IMR-90 (cell line): ENCODE results near the gene RANBP9. TPM values are rescaled to one million over a fixed set of nuclear protein-coding genes. Genes with fewer than 3 reads are reported as not detected.

ENCODE experiments used
- ATAC-seq: fragments of 200-7000 bp; cut with Tn5 transposase; 2 replicates; pipeline ENCODE4 v1.9.1; 2020; ENCODE audit warnings: low read depth, mild to moderate bottlenecking, moderate library complexity
- BruUV-seq: library from RNA; stranded (reverse); fragments of 400-500 nt; replicated peaks from 2 replicates; lab custom pipeline; 2021; lab: Mats Ljungman, UMichigan
- CTCF ChIA-PET: fragments of 300-600 bp; formaldehyde crosslinking; extraction: SDS; loops from one replicate; lab custom pipeline; 2021; ENCODE audit warnings: antibody characterized with exemption; lab: Yijun Ruan, JAX
- POLR2A ChIA-PET: fragments of 300-600 bp; sonication (Branson Sonifier 250); formaldehyde crosslinking; loops from one replicate; lab custom pipeline; 2022; ENCODE audit warnings: antibody characterized with exemption; ENCODE audit not compliant: unreplicated experiment; lab: Charles Lee
- DNase-seq: peaks from one replicate; pipeline ENCODE4 v3.0.0; 2013
- H2AFZ ChIP-seq: replicated peaks from 2 replicates; pipeline ENCODE3; 2013; ENCODE audit warnings: low read length, mild to moderate bottlenecking; ENCODE audit not compliant: poor library complexity
- H2AK5ac ChIP-seq: 2 replicates; pipeline ENCODE4 v1.6.1; 2013; ENCODE audit warnings: low read depth, low read length, inconsistent platforms
- H2AK9ac ChIP-seq: replicated peaks from 2 replicates; pipeline ENCODE3; 2013; ENCODE audit warnings: mild to moderate bottlenecking, low read depth, low read length, moderate library complexity; ENCODE audit not compliant: poor library complexity
- H2BK120ac ChIP-seq: 2 replicates; pipeline ENCODE4 v1.6.1; 2013; ENCODE audit warnings: low read depth, low read length, inconsistent platforms
- H2BK15ac ChIP-seq: 3 replicates; pipeline ENCODE4 v1.6.1; 2013; ENCODE audit warnings: low read depth, low read length, inconsistent platforms
- H2BK20ac ChIP-seq: 2 replicates; pipeline ENCODE4 v1.6.1; 2013; ENCODE audit warnings: low read depth, mild to moderate bottlenecking, inconsistent platforms, low read length, moderate library complexity
- H2BK5ac ChIP-seq: 2 replicates; pipeline ENCODE4 v1.6.1; 2013; ENCODE audit warnings: mild to moderate bottlenecking, low read depth, low read length, inconsistent platforms; ENCODE audit not compliant: poor library complexity, severe bottlenecking
- H3K14ac ChIP-seq: replicated peaks from 2 replicates; pipeline ENCODE4 v1.6.1; 2013; ENCODE audit warnings: low read depth, low read length, inconsistent platforms
- H3K18ac ChIP-seq: 2 replicates; pipeline ENCODE4 v1.6.1; 2013; ENCODE audit warnings: low read depth, low read length, control low read depth
- H3K23ac ChIP-seq: 2 replicates; pipeline ENCODE4 v1.6.1; 2013; ENCODE audit warnings: low read depth, low read length, inconsistent platforms
- H3K27ac ChIP-seq: 2 replicates; pipeline ENCODE4 v1.5.1; 2013; ENCODE audit warnings: mild to moderate bottlenecking, control low read depth, low read length; ENCODE audit not compliant: insufficient read depth
- H3K27me3 ChIP-seq: 2 replicates; pipeline ENCODE4 v1.6.1; 2013; ENCODE audit warnings: low read length; ENCODE audit not compliant: control insufficient read depth, insufficient read depth
- H3K36me3 ChIP-seq: 2 replicates; pipeline ENCODE4 v1.6.1; 2013; ENCODE audit warnings: low read length, mixed read lengths; ENCODE audit not compliant: control insufficient read depth, insufficient read depth
- H3K4ac ChIP-seq: 2 replicates; pipeline ENCODE4 v1.6.1; 2013; ENCODE audit warnings: low read depth, low read length, inconsistent platforms
- H3K4me1 ChIP-seq: 2 replicates; pipeline ENCODE4 v1.6.1; 2013; ENCODE audit warnings: low read length, mixed read lengths; ENCODE audit not compliant: control insufficient read depth, insufficient read depth
- H3K4me2 ChIP-seq: 2 replicates; pipeline ENCODE4 v1.6.1; 2013; ENCODE audit warnings: low read depth, mild to moderate bottlenecking, control low read depth, low read length, moderate library complexity
- H3K4me3 ChIP-seq: 2 replicates; pipeline ENCODE4 v1.5.1; 2013; ENCODE audit warnings: low read depth, mild to moderate bottlenecking, control low read depth, low read length, moderate library complexity; ENCODE audit not compliant: insufficient read depth
- H3K56ac ChIP-seq: 2 replicates; pipeline ENCODE4 v1.6.1; 2013; ENCODE audit warnings: low read length, inconsistent platforms; ENCODE audit not compliant: insufficient read depth; ENCODE audit errors: extremely low read depth
- H3K79me1 ChIP-seq, 2 experiments: 2 replicates each; pipeline ENCODE4 v1.6.1; 2013; ENCODE audit warnings: low read length in 2 of 2, inconsistent platforms in 1 of 2, low read depth in 1 of 2
- H3K9ac ChIP-seq: 2 replicates; pipeline ENCODE4 v1.6.1; 2013; ENCODE audit warnings: low read depth, low read length, control low read depth
- H3K9me1 ChIP-seq: 2 replicates; pipeline ENCODE4 v1.6.1; 2013; ENCODE audit warnings: low read length, inconsistent platforms; ENCODE audit not compliant: insufficient read depth
- H3K9me3 ChIP-seq: 2 replicates; pipeline ENCODE4 v1.6.1; 2013; ENCODE audit warnings: low read length; ENCODE audit not compliant: control insufficient read depth, insufficient read depth
- H4K20me1 ChIP-seq: 2 replicates; pipeline ENCODE4 v1.6.1; 2013; ENCODE audit warnings: low read length, inconsistent platforms; ENCODE audit not compliant: insufficient read depth
- H4K5ac ChIP-seq: 2 replicates; pipeline ENCODE4 v1.6.1; 2013; ENCODE audit warnings: mild to moderate bottlenecking, low read depth, low read length, control low read depth
- H4K8ac ChIP-seq, 2 experiments: 2 replicates each; pipeline ENCODE4 v1.6.1; 2013; ENCODE audit warnings: low read depth in 2 of 2, low read length in 2 of 2, control low read depth in 1 of 2, inconsistent platforms in 1 of 2
- H4K91ac ChIP-seq: 2 replicates; pipeline ENCODE4 v1.6.1; 2013; ENCODE audit warnings: low read depth, low read length, inconsistent platforms; ENCODE audit not compliant: insufficient read depth
- BHLHE40 ChIP-seq: fragments of 150-350 bp; IDR thresholded peaks from 2 replicates; pipeline ENCODE4 v1.6.1; 2016; ENCODE audit warnings: mild to moderate bottlenecking, low read depth, low read length
- CEBPB ChIP-seq: IDR thresholded peaks from 2 replicates; pipeline ENCODE4 v1.6.1; 2012; ENCODE audit warnings: low read depth, low read length, improper control_type of control experiment
- CHD1 ChIP-seq: IDR thresholded peaks from 2 replicates; pipeline ENCODE4 v1.6.1; 2012; ENCODE audit warnings: low read depth, low read length, improper control_type of control experiment
- FOS ChIP-seq: fragments of 150-350 bp; IDR thresholded peaks from 2 replicates; pipeline ENCODE4 v1.6.1; 2016; ENCODE audit warnings: low read depth, low read length
- MAFK ChIP-seq: IDR thresholded peaks from 2 replicates; pipeline ENCODE4 v1.6.1; 2012; ENCODE audit warnings: low read depth, low read length, improper control_type of control experiment
- MAZ ChIP-seq: IDR thresholded peaks from 2 replicates; pipeline ENCODE4 v1.6.1; 2012; ENCODE audit warnings: low read depth, mild to moderate bottlenecking, low read length, improper control_type of control experiment, moderate library complexity, borderline replicate concordance
- MXI1 ChIP-seq: IDR thresholded peaks from 2 replicates; pipeline ENCODE4 v1.6.1; 2012; ENCODE audit warnings: low read depth, mild to moderate bottlenecking, low read length, moderate library complexity, borderline replicate concordance
- NFE2L2 ChIP-seq: fragments of 150-350 bp; IDR thresholded peaks from 2 replicates; pipeline ENCODE4 v1.6.1; 2016; ENCODE audit warnings: low read depth, mild to moderate bottlenecking, low read length
- POLR2A ChIP-seq: IDR thresholded peaks from 2 replicates; pipeline ENCODE4 v1.6.1; 2012; ENCODE audit warnings: mild to moderate bottlenecking, low read depth, low read length
- RAD21 ChIP-seq: IDR thresholded peaks from 2 replicates; pipeline ENCODE4 v1.6.1; 2012; ENCODE audit warnings: low read length, improper control_type of control experiment
- RCOR1 ChIP-seq: IDR thresholded peaks from 2 replicates; pipeline ENCODE4 v1.6.1; 2012; ENCODE audit warnings: mild to moderate bottlenecking, low read length, improper control_type of control experiment; ENCODE audit not compliant: insufficient replicate concordance
- RFX5 ChIP-seq: IDR thresholded peaks from 2 replicates; pipeline ENCODE4 v1.8.0; 2012; ENCODE audit warnings: low read depth, mild to moderate bottlenecking, low read length, moderate library complexity
- SMC3 ChIP-seq: fragments of 150-350 bp; IDR thresholded peaks from 2 replicates; pipeline ENCODE4 v1.6.1; 2016; ENCODE audit warnings: low read depth, mild to moderate bottlenecking, antibody characterized with exemption, low read length, moderate library complexity
- WGBS, 2 experiments: methylation state at CpG; one replicate each; pipeline versions ENCODE4 v1.1.5 to v1.1.7; 2013; ENCODE audit warnings: missing lambda C conversion rate in 2 of 2; ENCODE audit not compliant: insufficient read length in 1 of 2; ENCODE audit errors: extremely low coverage in 2 of 2; 5-methylcytosine and 5-hydroxymethylcytosine counted together
- dilution Hi-C: fragments of 300-500 bp; cut with HindIII; formaldehyde crosslinking; loops from one replicate; pipeline ENCODE4 v1.14.3; 2018; ENCODE audit warnings: low sequenced_read_pairs; ENCODE audit not compliant: unreplicated experiment
- in situ Hi-C: fragments of 300-500 bp; cut with MboI; formaldehyde crosslinking; loops from 3 replicates; pipeline ENCODE4 v1.14.3; 2019; ENCODE audit warnings: low sequenced_read_pairs, inconsistent platforms, mixed read lengths
- intact Hi-C: fragments of 100-400 bp; cut with micrococcal nuclease; formaldehyde crosslinking; loops from 2 replicates; pipeline ENCODE4 v1.10.0; 2022
- polyA plus RNA-seq, 3 experiments: library from polyadenylated mRNA; depleted of rRNA; stranded (reverse); fragments of >200 nt; gene quantifications; 2 replicates each; pipeline ENCODE4 v1.2.3, GENCODE V29; 2012; ENCODE audit warnings: low replicate concordance in 1 of 3
- total RNA-seq: library from RNA; depleted of rRNA; stranded (reverse); fragments of >200 nt; gene quantifications from 2 replicates; pipeline ENCODE4 v1.2.3, GENCODE V29; 2012
- TF ChIP-seq, protein P1 (sequence below): fragments of 150-350 bp; IDR thresholded peaks from 2 replicates; pipeline ENCODE4 v1.6.1; 2016; ENCODE audit warnings: low read depth, mild to moderate bottlenecking, low read length, moderate library complexity, borderline replicate concordance
- TF ChIP-seq, protein P2 (sequence below): fragments of 150-350 bp; IDR thresholded peaks from 2 replicates; pipeline ENCODE4 v1.6.1; 2017; ENCODE audit warnings: mild to moderate bottlenecking, antibody characterized with exemption, low read length, low read depth
- TF ChIP-seq, protein P3 (sequence below): conservative IDR thresholded peaks from 2 replicates; pipeline ENCODE4 v1.5.1; 2012; ENCODE audit warnings: mild to moderate bottlenecking, low read depth, low read length, improper control_type of control experiment

RANBP9 gene
- total and polyA plus RNA-seq, 2 of the 4 experiments (the other 2 are of a cell fraction) = 17.7 to 27.8 TPM

DNA sequence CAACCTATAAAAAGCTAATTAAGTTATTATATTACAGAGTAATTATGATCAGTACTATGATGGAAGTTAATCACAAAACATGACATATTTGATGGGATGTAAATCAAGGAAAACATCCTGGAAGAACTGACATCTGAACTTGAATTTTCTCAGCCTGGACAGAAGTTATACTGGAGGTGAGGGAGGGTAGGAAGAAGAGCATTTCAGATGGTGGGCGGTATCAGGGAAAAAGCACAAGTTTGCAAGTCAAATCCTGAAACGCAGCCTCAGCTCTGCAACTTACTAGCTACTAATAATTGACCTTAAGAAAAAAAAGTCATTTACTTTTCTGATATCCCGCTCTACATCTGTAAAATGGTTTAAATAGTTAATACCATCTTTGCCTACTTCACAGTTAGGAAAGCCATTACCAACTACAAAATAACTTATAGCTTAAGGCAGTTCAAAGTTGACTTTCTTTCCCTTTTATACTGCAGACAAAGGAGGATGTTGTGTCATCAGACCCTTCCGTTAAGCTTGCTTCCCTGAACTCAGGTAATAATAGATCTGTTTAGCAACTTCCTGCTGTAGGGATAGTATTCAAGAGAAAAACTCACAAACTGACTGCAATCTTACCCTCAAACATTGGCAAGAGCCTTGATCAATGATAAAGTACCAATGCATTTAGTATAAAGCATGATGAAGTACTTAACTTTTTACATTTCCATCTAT is 75.5 kb downstream of the RANBP9 start:
- CTCF ChIA-PET = interaction anchor here (0.7 kb wide), 1 partner anchor 62 kb away, joined by 3 read pairs; no protein-coding TSS in a partner anchor

More for the DNA sequence above, 75.5 kb downstream of the RANBP9 start:
- dilution Hi-C loops = no loop called here
- no peak overlapping the region for H2BK15ac ChIP-seq
- no peak overlapping the region for H3K18ac ChIP-seq
- no peak overlapping the region for H3K27ac ChIP-seq
- H4K5ac ChIP-seq = no peak overlapping the region
- H3K36me3 ChIP-seq = peaks cover 17% of the 10 kb centered on the region
- H3K9me3 ChIP-seq = no peaks in the 10 kb centered on the region
- no peak overlapping the region for H3K14ac ChIP-seq
- no peak overlapping the region for H3K23ac ChIP-seq
- H4K20me1 ChIP-seq = no peaks in the 10 kb centered on the region
- no peak overlapping the region for H2BK120ac ChIP-seq
- no peaks in the 10 kb centered on the region for H3K4me1 ChIP-seq
- no peak overlapping the region for H3K4me2 ChIP-seq
- H3K4ac ChIP-seq = no peak overlapping the region
- no peaks in the 10 kb centered on the region for H3K9me1 ChIP-seq
- H4K91ac ChIP-seq = no peak overlapping the region
- ATAC-seq = no peak
- H2BK20ac ChIP-seq = no peak overlapping the region
- in situ Hi-C loops = no loop called here
- no peak for DNase-seq
- peaks cover 0 to 3% of the 10 kb centered on the region in 2 experiments; a peak in 2 of 4 replicates for H3K79me1 ChIP-seq
- intact Hi-C loops = no loop called here
- H2BK5ac ChIP-seq = no peak overlapping the region
- no peaks in the 10 kb centered on the region for H3K27me3 ChIP-seq
- no TSS peak for BruUV-seq
- no peak overlapping the region for H4K8ac ChIP-seq
- H2AFZ ChIP-seq = no peak overlapping the region
- no CpG with 5 or more reads among the region's 4 CpGs for WGBS, 2 experiments
- H2AK9ac ChIP-seq = no peak overlapping the region
- no peak overlapping the region for H3K56ac ChIP-seq
- H3K4me3 ChIP-seq = no peak overlapping the region
- TF ChIP-seq RCOR1 (no peak), MAFK (no peak), RAD21 (no peak), FOS (no peak), CEBPB (no peak), BHLHE40 (no peak), RFX5 (no peak), CHD1 (no peak), NFE2L2 (no peak), SMC3 (no peak), MAZ (no peak), POLR2A (no peak), MXI1 (no peak)
- TF ChIP-seq, protein P1, sequence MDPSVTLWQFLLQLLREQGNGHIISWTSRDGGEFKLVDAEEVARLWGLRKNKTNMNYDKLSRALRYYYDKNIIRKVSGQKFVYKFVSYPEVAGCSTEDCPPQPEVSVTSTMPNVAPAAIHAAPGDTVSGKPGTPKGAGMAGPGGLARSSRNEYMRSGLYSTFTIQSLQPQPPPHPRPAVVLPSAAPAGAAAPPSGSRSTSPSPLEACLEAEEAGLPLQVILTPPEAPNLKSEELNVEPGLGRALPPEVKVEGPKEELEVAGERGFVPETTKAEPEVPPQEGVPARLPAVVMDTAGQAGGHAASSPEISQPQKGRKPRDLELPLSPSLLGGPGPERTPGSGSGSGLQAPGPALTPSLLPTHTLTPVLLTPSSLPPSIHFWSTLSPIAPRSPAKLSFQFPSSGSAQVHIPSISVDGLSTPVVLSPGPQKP = no peak
- TF ChIP-seq, protein P2, sequence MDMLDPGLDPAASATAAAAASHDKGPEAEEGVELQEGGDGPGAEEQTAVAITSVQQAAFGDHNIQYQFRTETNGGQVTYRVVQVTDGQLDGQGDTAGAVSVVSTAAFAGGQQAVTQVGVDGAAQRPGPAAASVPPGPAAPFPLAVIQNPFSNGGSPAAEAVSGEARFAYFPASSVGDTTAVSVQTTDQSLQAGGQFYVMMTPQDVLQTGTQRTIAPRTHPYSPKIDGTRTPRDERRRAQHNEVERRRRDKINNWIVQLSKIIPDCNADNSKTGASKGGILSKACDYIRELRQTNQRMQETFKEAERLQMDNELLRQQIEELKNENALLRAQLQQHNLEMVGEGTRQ = no peak
- TF ChIP-seq, protein P3, sequence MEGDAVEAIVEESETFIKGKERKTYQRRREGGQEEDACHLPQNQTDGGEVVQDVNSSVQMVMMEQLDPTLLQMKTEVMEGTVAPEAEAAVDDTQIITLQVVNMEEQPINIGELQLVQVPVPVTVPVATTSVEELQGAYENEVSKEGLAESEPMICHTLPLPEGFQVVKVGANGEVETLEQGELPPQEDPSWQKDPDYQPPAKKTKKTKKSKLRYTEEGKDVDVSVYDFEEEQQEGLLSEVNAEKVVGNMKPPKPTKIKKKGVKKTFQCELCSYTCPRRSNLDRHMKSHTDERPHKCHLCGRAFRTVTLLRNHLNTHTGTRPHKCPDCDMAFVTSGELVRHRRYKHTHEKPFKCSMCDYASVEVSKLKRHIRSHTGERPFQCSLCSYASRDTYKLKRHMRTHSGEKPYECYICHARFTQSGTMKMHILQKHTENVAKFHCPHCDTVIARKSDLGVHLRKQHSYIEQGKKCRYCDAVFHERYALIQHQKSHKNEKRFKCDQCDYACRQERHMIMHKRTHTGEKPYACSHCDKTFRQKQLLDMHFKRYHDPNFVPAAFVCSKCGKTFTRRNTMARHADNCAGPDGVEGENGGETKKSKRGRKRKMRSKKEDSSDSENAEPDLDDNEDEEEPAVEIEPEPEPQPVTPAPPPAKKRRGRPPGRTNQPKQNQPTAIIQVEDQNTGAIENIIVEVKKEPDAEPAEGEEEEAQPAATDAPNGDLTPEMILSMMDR = no peak
- H3K9ac ChIP-seq = no peak overlapping the region
- no peak overlapping the region for H2AK5ac ChIP-seq
- POLR2A ChIA-PET = no interaction called here
